H1 (cell line): ENCODE measurements around the gene ZNF648. TPM values are rescaled to one million over a fixed set of nuclear protein-coding genes. Genes with fewer than 3 reads are reported as not detected.

Source experiments
- CTCF ChIA-PET: fragments of 300-600 bp; sonication (Branson Sonifier 250); formaldehyde crosslinking; loops from one replicate; lab custom pipeline; 2021; ENCODE audit not compliant: partially characterized antibody; lab: Charles Lee
- POLR2A ChIA-PET: fragments of 300-600 bp; sonication (Branson Sonifier 250); formaldehyde crosslinking; loops from one replicate; lab custom pipeline; 2021; ENCODE audit warnings: inconsistent platforms; ENCODE audit not compliant: partially characterized antibody; lab: Charles Lee
- DNase-seq, 2 experiments: peaks; one replicate each; pipeline versions ENCODE4 v3.0.0 to v3.0.0-alpha.2; 2010 to 2022; ENCODE audit warnings: low spot score in 2 of 2, low read depth in 1 of 2, mixed read lengths in 1 of 2
- FAIRE-seq: peaks from 2 replicates; lab custom pipeline; 2011; peaks lifted over from hg19 to GRCh38; lab: Jason Lieb, UNC
- H2AFZ ChIP-seq: 2 replicates; pipeline ENCODE4 v1.8.1; 2012; ENCODE audit warnings: low read length, inconsistent platforms
- H2AK5ac ChIP-seq: 2 replicates; pipeline ENCODE4 v1.6.1; 2013; ENCODE audit warnings: low read depth, low read length
- H2BK120ac ChIP-seq: replicated peaks from 2 replicates; pipeline ENCODE3; 2013; ENCODE audit warnings: low read depth, low read length, inconsistent platforms
- H2BK12ac ChIP-seq: 2 replicates; pipeline ENCODE4 v1.6.1; 2013; ENCODE audit warnings: low read depth, low read length
- H2BK15ac ChIP-seq: 2 replicates; pipeline ENCODE4 v1.6.1; 2013; ENCODE audit warnings: low read length
- H2BK20ac ChIP-seq: 2 replicates; pipeline ENCODE4 v1.6.1; 2013; ENCODE audit warnings: low read length
- H2BK5ac ChIP-seq: 2 replicates; pipeline ENCODE4 v1.6.1; 2013; ENCODE audit warnings: low read depth, low read length
- H3K14ac ChIP-seq: 2 replicates; pipeline ENCODE4 v1.6.1; 2013; ENCODE audit warnings: inconsistent platforms; ENCODE audit not compliant: insufficient read length
- H3K18ac ChIP-seq: 2 replicates; pipeline ENCODE4 v1.6.1; 2013; ENCODE audit warnings: low read length; ENCODE audit errors: extremely low read depth
- H3K23ac ChIP-seq: 2 replicates; pipeline ENCODE4 v1.6.1; 2013; ENCODE audit warnings: inconsistent platforms; ENCODE audit not compliant: insufficient read length
- H3K23me2 ChIP-seq: 2 replicates; pipeline ENCODE4 v1.6.1; 2013; ENCODE audit warnings: low read depth, low read length
- H3K27ac ChIP-seq: 2 replicates; pipeline ENCODE4 v1.6.1; 2011; ENCODE audit warnings: low read depth, low read length, inconsistent platforms
- H3K27me3 ChIP-seq, 4 experiments: replicated peaks in 1 of 4; 1 replicate in 1 of 4; 2 replicates in 3 of 4; pipeline versions ENCODE4 v1.6.1 to v1.8.1; 2011 to 2013; ENCODE audit warnings: low read length in 3 of 4, mild to moderate bottlenecking in 3 of 4, inconsistent platforms in 2 of 4, mixed read lengths in 2 of 4, moderate library complexity in 1 of 4; ENCODE audit not compliant: control insufficient read depth in 3 of 4, insufficient read depth in 3 of 4; ENCODE audit errors: extremely low read depth in 1 of 4
- H3K36me3 ChIP-seq, 4 experiments: 2 replicates each; pipeline versions ENCODE4 v1.6.1 to v1.8.1; 2011 to 2013; ENCODE audit warnings: mild to moderate bottlenecking in 4 of 4, low read length in 3 of 4, moderate library complexity in 2 of 4, control low read depth in 1 of 4, inconsistent platforms in 1 of 4; ENCODE audit not compliant: insufficient read depth in 4 of 4, control insufficient read depth in 2 of 4
- H3K4ac ChIP-seq: replicated peaks from 2 replicates; pipeline ENCODE3; 2013; ENCODE audit warnings: low read length, low read depth, mixed read lengths, inconsistent platforms; ENCODE audit not compliant: insufficient read length
- H3K4me1 ChIP-seq, 4 experiments: replicated peaks in 1 of 4; 1 replicate in 1 of 4; 2 replicates in 3 of 4; pipeline versions ENCODE4 v1.6.1 to v1.8.1; 2011 to 2013; ENCODE audit warnings: low read length in 3 of 4, inconsistent platforms in 2 of 4, mixed read lengths in 1 of 4; ENCODE audit not compliant: insufficient read depth in 4 of 4, control insufficient read depth in 3 of 4
- H3K4me2 ChIP-seq, 2 experiments: 2 replicates each; pipeline versions ENCODE4 v1.6.1 to v1.8.1; 2011 to 2013; ENCODE audit warnings: low read depth in 2 of 2, low read length in 2 of 2, control low read depth in 1 of 2, inconsistent platforms in 1 of 2, mild to moderate bottlenecking in 1 of 2; ENCODE audit not compliant: insufficient read depth in 1 of 2
- H3K4me3 ChIP-seq, 4 experiments: fragments of 200-600, 300-600 bp in 1 of 4; sonication (generic), shearing (Covaris generic), sonication (Bioruptor Twin) in 1 of 4; 2 replicates each; pipeline versions ENCODE4 v1.5.1 to v1.8.1; 2011 to 2016; ENCODE audit warnings: low read length in 4 of 4, low read depth in 3 of 4, control low read depth in 2 of 4, inconsistent platforms in 2 of 4, mild to moderate bottlenecking in 2 of 4, mixed read lengths in 1 of 4, moderate library complexity in 1 of 4; ENCODE audit not compliant: insufficient read depth in 2 of 4; ENCODE audit errors: extremely low read depth in 1 of 4
- H3K56ac ChIP-seq: replicated peaks from 2 replicates; pipeline ENCODE3; 2013; ENCODE audit warnings: low read depth, mild to moderate bottlenecking, mixed read lengths, low read length, inconsistent platforms; ENCODE audit not compliant: insufficient read length
- H3K79me1 ChIP-seq: 2 replicates; pipeline ENCODE4 v1.6.1; 2013; ENCODE audit warnings: low read depth, low read length, control low read depth
- H3K79me2 ChIP-seq, 2 experiments: 2 replicates each; pipeline versions ENCODE4 v1.6.1 to v1.8.1; 2012 to 2013; ENCODE audit warnings: low read length in 2 of 2, mild to moderate bottlenecking in 2 of 2, inconsistent platforms in 1 of 2; ENCODE audit not compliant: insufficient read depth in 2 of 2, control insufficient read depth in 1 of 2
- H3K9ac ChIP-seq, 4 experiments: replicated peaks in 1 of 4; 1 replicate in 1 of 4; 2 replicates in 3 of 4; pipeline versions ENCODE4 v1.6.1 to v1.8.1; 2011 to 2013; ENCODE audit warnings: low read depth in 3 of 4, low read length in 3 of 4, control low read depth in 2 of 4, mild to moderate bottlenecking in 2 of 4, moderate library complexity in 2 of 4, inconsistent platforms in 1 of 4; ENCODE audit errors: extremely low read depth in 1 of 4
- H3K9me3 ChIP-seq, 2 experiments: 2 replicates each; pipeline versions ENCODE4 v1.6.1 to v1.8.1; 2012 to 2013; ENCODE audit warnings: mild to moderate bottlenecking in 2 of 2, moderate library complexity in 2 of 2, control low read depth in 1 of 2, inconsistent platforms in 1 of 2, low read depth in 1 of 2, low read length in 1 of 2, mixed read lengths in 1 of 2; ENCODE audit not compliant: insufficient read depth in 2 of 2
- H4K20me1 ChIP-seq, 2 experiments: replicated peaks in 1 of 2; 2 replicates each; pipeline versions ENCODE3 to v1.8.1; 2011 to 2013; ENCODE audit warnings: inconsistent platforms in 2 of 2, low read length in 2 of 2, mild to moderate bottlenecking in 1 of 2; ENCODE audit not compliant: insufficient read depth in 2 of 2, control insufficient read depth in 1 of 2
- H4K5ac ChIP-seq: 2 replicates; pipeline ENCODE4 v1.6.1; 2013; ENCODE audit warnings: low read length, low read depth, mixed read lengths, inconsistent platforms; ENCODE audit not compliant: insufficient read length
- H4K8ac ChIP-seq: 2 replicates; pipeline ENCODE4 v1.8.0; 2013; ENCODE audit warnings: mild to moderate bottlenecking, moderate library complexity, low read length, inconsistent platforms; ENCODE audit not compliant: insufficient read depth; ENCODE audit errors: extremely low read depth
- H4K91ac ChIP-seq: replicated peaks from 2 replicates; pipeline ENCODE3; 2013; ENCODE audit warnings: low read length, mixed read lengths, inconsistent platforms; ENCODE audit not compliant: insufficient read length
- BACH1 ChIP-seq: IDR thresholded peaks from 2 replicates; pipeline ENCODE4 v1.6.1; 2012; ENCODE audit warnings: low read length, improper control_type of control experiment
- CBX5 ChIP-seq: fragments of 300-800, 300-1000 bp; sonication (generic); IDR thresholded peaks from 2 replicates; pipeline ENCODE4 v1.7.1; 2016; ENCODE audit warnings: antibody characterized with exemption, low read length, low read depth
- CEBPB ChIP-seq: IDR thresholded peaks from 2 replicates; pipeline ENCODE4 v1.6.1; 2012; ENCODE audit warnings: low read depth, low read length
- CHD2 ChIP-seq: IDR thresholded peaks from 2 replicates; pipeline ENCODE4 v1.6.1; 2012; ENCODE audit warnings: low read length, improper control_type of control experiment
- EP300 ChIP-seq, 2 experiments: IDR thresholded peaks; 1 replicate in 1 of 2; 2 replicates in 1 of 2; pipeline ENCODE4 v1.6.1; 2011 to 2012; ENCODE audit warnings: low read depth in 2 of 2, low read length in 2 of 2, mild to moderate bottlenecking in 2 of 2, borderline replicate concordance in 1 of 2, inconsistent platforms in 1 of 2, moderate library complexity in 1 of 2
- JUND ChIP-seq: IDR thresholded peaks from 2 replicates; pipeline ENCODE4 v1.6.1; 2011; ENCODE audit warnings: mild to moderate bottlenecking, improper control_type of control experiment, low read length
- RNF2 ChIP-seq: fragments of 200-900, 300-1000 bp; sonication (generic); IDR thresholded peaks from 2 replicates; pipeline ENCODE4 v1.7.1; 2016; ENCODE audit warnings: borderline replicate concordance, low read depth, mild to moderate bottlenecking, antibody characterized with exemption, low read length; ENCODE audit not compliant: poor library complexity, severe bottlenecking; ENCODE audit errors: missing control alignments
- SIN3A ChIP-seq, 2 experiments: IDR thresholded peaks in 1 of 2; conservative IDR thresholded peaks in 1 of 2; 2 replicates each; pipeline ENCODE4 v1.6.1; 2011 to 2012; ENCODE audit warnings: low read length in 2 of 2, improper control_type of control experiment in 1 of 2, low read depth in 1 of 2, mild to moderate bottlenecking in 1 of 2
- SP2 ChIP-seq: IDR thresholded peaks from 2 replicates; pipeline ENCODE4 v1.6.1; 2012; ENCODE audit warnings: mild to moderate bottlenecking, low read length, inconsistent platforms
- TBP ChIP-seq: IDR thresholded peaks from 2 replicates; pipeline ENCODE4 v1.6.1; 2011; ENCODE audit warnings: low read depth, low read length, improper control_type of control experiment
- WGBS, 2 experiments: shearing (Covaris generic) in 1 of 2; methylation state at CpG; one replicate each; pipeline versions ENCODE4 v1.1.6 to v1.1.7; 2013 to 2015; ENCODE audit warnings: low lambda C conversion rate in 2 of 2, mixed read lengths in 2 of 2, inconsistent platforms in 1 of 2, low coverage in 1 of 2, missing lambda C conversion rate in 1 of 2; ENCODE audit not compliant: insufficient replicate concordance in 2 of 2, insufficient coverage in 1 of 2, insufficient read length in 1 of 2; ENCODE audit errors: extremely low coverage in 1 of 2, missing lambda C conversion rate in 1 of 2; 5-methylcytosine and 5-hydroxymethylcytosine counted together
- polyA plus RNA-seq, 7 experiments: library from polyadenylated mRNA; depleted of rRNA in 3 of 7; stranded (reverse) in 5 of 7; unstranded in 2 of 7; fragments of >200 nt in 5 of 7; fragments of 200-250 nt in 2 of 7; gene quantifications; 1 replicate in 5 of 7; 2 replicates in 1 of 7; 4 replicates in 1 of 7; pipeline versions ENCODE4 v1.2.1 to v1.2.3, GENCODE V29; 2011 to 2013; ENCODE audit warnings: missing spikeins in 2 of 7, mixed read lengths in 2 of 7
- total RNA-seq: library from RNA; stranded (reverse); fragmentation: NEBNext Ultra II Directional; extraction: Animal tissue kit (Norgen Biotek cat#: 25700); gene quantifications from 2 replicates; pipeline ENCODE4 v1.2.1, GENCODE V29; 2021
- TF ChIP-seq, protein P1 (sequence below): IDR thresholded peaks from 2 replicates; pipeline ENCODE4 v1.6.1; 2012; ENCODE audit warnings: low read length, inconsistent platforms

Gene ZNF648
- total and polyA plus RNA-seq, 2 of the 8 experiments (the other 6 are each of a cell fraction or from before 2014, with no cell fraction given) = 0.20 to 0.53 TPM

DNA sequence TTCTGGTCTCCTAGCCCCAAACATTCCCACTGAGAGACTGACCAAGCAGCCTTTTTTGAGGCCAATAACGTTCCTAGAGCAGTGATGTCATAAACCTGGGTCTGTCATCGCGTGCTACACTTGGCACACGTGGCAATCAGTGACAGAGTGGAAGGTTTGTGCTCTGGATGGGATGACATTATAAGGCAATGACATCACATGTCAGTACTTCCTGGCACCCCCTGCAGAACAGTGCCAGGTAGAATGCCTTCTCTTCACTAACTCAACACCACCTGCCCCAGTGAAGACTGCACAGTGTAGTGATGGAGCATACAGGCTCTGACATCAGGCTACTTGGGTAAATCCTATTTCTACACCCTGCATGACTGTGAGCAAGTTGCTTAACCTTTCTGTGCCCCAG lies 5.4 kb upstream of the ZNF648 start:
- CTCF ChIA-PET = interaction anchor here (0.5 to 6.2 kb wide), 6 partner anchors 8 to 247 kb away, joined by 3 to 53 read pairs (median 20); no protein-coding TSS in a partner anchor
- Histone ChIP-seq H3K9me3 (no peaks in the 10 kb centered on the region), H3K27ac (no peak overlapping the region), H2AFZ (no peak overlapping the region), H3K79me2 (no peaks in the 10 kb centered on the region), H3K23me2 (no peaks in the 10 kb centered on the region), H3K27me3 (peaks cover 0 to 7% (median 4%) of the 10 kb centered on the region in 4 experiments; a peak in 3 of 7 replicates), H2BK15ac (no peak overlapping the region), H3K4me1 (peaks cover 0 to 6% (median 0%) of the 10 kb centered on the region in 4 experiments; a peak in 2 of 7 replicates), H3K36me3 (no peaks in the 10 kb centered on the region), H3K18ac (no peak overlapping the region), H3K4me3 (no peak overlapping the region), H2BK20ac (no peak overlapping the region), H2BK120ac (no peak overlapping the region), H3K9ac (no peak overlapping the region), H3K14ac (no peak overlapping the region), H2BK12ac (no peak overlapping the region), H3K23ac (no peak overlapping the region), H2BK5ac (no peak overlapping the region), H4K20me1 (no peaks in the 10 kb centered on the region), H4K91ac (no peak overlapping the region), H3K4me2 (no peak overlapping the region), H3K56ac (no peak overlapping the region), H3K4ac (no peak overlapping the region), H4K5ac (no peak overlapping the region), H3K79me1 (no peaks in the 10 kb centered on the region), H2AK5ac (no peak overlapping the region), H4K8ac (no peak overlapping the region)
- DNase-seq = no peak
- WGBS, 2 experiments = 77% methylated on average over 4 of the region's 4 CpGs; no CpG with 5 or more reads in 1 of the 2 experiments
- POLR2A ChIA-PET = no interaction called here
- no peak for FAIRE-seq
- no peak for TF ChIP-seq SIN3A (conservative IDR thresholded peaks at IDR 0.05 in 1 of 2, IDR thresholded peaks at IDR 0.05 in 1 of 2; ENCODE audit: low read depth in 1 of 2, low read length in 2 of 2)
- no peak for TF ChIP-seq RNF2
- no peak for TF ChIP-seq SP2
- TF ChIP-seq EP300 (IDR thresholded peaks at IDR 0.05; ENCODE audit: borderline replicate concordance in 1 of 2, low read depth in 2 of 2, low read length in 2 of 2) = no peak
- no peak for TF ChIP-seq CHD2
- TF ChIP-seq, protein P1, sequence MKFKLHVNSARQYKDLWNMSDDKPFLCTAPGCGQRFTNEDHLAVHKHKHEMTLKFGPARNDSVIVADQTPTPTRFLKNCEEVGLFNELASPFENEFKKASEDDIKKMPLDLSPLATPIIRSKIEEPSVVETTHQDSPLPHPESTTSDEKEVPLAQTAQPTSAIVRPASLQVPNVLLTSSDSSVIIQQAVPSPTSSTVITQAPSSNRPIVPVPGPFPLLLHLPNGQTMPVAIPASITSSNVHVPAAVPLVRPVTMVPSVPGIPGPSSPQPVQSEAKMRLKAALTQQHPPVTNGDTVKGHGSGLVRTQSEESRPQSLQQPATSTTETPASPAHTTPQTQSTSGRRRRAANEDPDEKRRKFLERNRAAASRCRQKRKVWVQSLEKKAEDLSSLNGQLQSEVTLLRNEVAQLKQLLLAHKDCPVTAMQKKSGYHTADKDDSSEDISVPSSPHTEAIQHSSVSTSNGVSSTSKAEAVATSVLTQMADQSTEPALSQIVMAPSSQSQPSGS = no peak
- TF ChIP-seq TBP = no peak
- TF ChIP-seq CEBPB = no peak
- no peak for TF ChIP-seq JUND
- TF ChIP-seq BACH1 = no peak
- TF ChIP-seq CBX5 = no peak
